Psoas muscle (tissue), 8 donors: ENCODE measurements around the gene TRPV3. TPM values are rescaled to one million over a fixed set of nuclear protein-coding genes. Genes with fewer than 3 reads are reported as not detected.
A peak's percentile ranks its signal among the peaks of the same experiment; 100 is the strongest.
"Not testable (repeated sequence)": the region's sequence is repeated elsewhere in the genome, so short reads cannot be mapped to it uniquely, and the experiment has no call there.

ENCODE experiments used
- ATAC-seq, 4 donors: fragments of 200-7000 bp; cut with Tn5 transposase; one replicate each; pipeline ENCODE4 v1.9.1; 2020; ENCODE audit warnings: moderate library complexity in 3 of 4, mild to moderate bottlenecking in 2 of 4
- DNase-seq, 2 donors: peaks; one replicate each; pipeline ENCODE4 v3.0.0-alpha.2; 2020
- H3K27ac ChIP-seq: fragments of 200-600 bp; one replicate; pipeline ENCODE4 v1.8.0; 2022
- H3K27me3 ChIP-seq, 3 donors: fragments of 200-600 bp in 1 of 3; one replicate each; pipeline versions ENCODE4 v1.6.1 to v1.8.0; 2013 to 2022; ENCODE audit warnings: low read length in 2 of 3, mild to moderate bottlenecking in 2 of 3, moderate library complexity in 1 of 3; ENCODE audit not compliant: insufficient read depth in 3 of 3
- H3K36me3 ChIP-seq, 2 donors: fragments of 200-600 bp in 1 of 2; one replicate each; pipeline versions ENCODE4 v1.6.1 to v1.8.0; 2013 to 2022; ENCODE audit warnings: low read depth in 1 of 2, mild to moderate bottlenecking in 1 of 2, moderate library complexity in 1 of 2; ENCODE audit not compliant: insufficient read depth in 1 of 2
- H3K4me1 ChIP-seq: fragments of 200-600 bp; one replicate; pipeline ENCODE4 v1.8.0; 2022
- H3K4me3 ChIP-seq: fragments of 200-600 bp; one replicate; pipeline ENCODE4 v1.8.0; 2022; ENCODE audit warnings: mild to moderate bottlenecking
- H3K9me3 ChIP-seq: fragments of 200-600 bp; one replicate; pipeline ENCODE4 v1.8.0; 2022
- whole genome bisulfite sequencing, 3 donors: extraction: QIAGEN DNeasy Blood & Tissue Kit; methylation state at CpG; one replicate each; pipeline versions ENCODE4 v1.1.6 to v1.1.7; 2013; 5-methylcytosine and 5-hydroxymethylcytosine counted together
- intact Hi-C, 2 donors: fragments of 100-400 bp; cut with DNase I; formaldehyde crosslinking; loops; one replicate each; pipeline versions ENCODE4 v1.11.0 to v1.14.2; 2022
- polyA plus RNA-seq, 3 donors: library from polyadenylated mRNA; stranded (reverse); fragments of 200-250 nt; gene quantifications; one replicate each; pipeline ENCODE4 v1.2.3, GENCODE V29; 2013
- total RNA-seq, 4 donors: library from RNA; stranded (reverse); fragmentation: NEBNext Ultra II Directional in 2 of 4; extraction: Animal tissue kit (Norgen Biotek cat#: 25700) in 2 of 4; gene quantifications; one replicate each; pipeline versions ENCODE4 v1.2.1 to v1.2.4, GENCODE V29; 2021 to 2023
- TF ChIP-seq, protein P1 (sequence below): fragments of 200-600 bp; IDR thresholded peaks from one replicate; pipeline ENCODE4 v1.8.0; 2022; ENCODE audit warnings: antibody characterized with exemption
- donor health status: healthy with polysubstance abuse.
- donor health status: DM: no; HTN: no; CAD: no; lungs with moderate emphysema.
- donor health status: Bipolar disorder and iron deficiency.
- donor health status: healthy.
- donor health status: DM: yes; HTN: yes; CAD: no.
- donor health status: DM: no; HTN: no; CAD: no.
- donor health status: DM: no; HTN: no; CAD: no.
- donor health status: DM: yes; HTN: yes; CAD: no.

Gene TRPV3
- total and polyA plus RNA-seq, 7 donors: 0.32 to 10.1 (median 0.71) TPM

DNA sequence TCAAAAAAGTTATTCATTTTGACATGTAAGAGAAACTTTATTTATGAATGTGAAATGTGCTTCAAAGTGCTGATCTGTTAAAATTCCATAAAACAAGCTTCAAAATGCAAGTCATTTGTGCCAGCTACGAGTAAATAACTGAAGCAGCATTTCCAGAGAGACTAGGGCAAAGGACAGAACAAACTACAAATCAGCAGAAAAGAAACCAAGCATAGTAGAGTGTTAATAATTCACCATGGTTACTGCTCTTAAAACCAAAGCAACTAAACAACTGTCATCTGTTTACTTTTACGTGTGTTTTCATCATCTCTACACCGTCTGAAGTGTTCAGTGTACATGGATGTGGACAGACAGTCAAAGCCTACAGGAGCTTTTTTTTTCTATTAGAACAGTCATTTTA is 83.4 kb downstream of the TRPV3 start:
- 26 to 33% (median 28%) methylated on average over 3 of the region's 3 CpGs for WGBS, 3 donors
- Histone ChIP-seq H3K4me3 (no peak overlapping the region), H3K27ac (peak overlapping the region; percentile 66), H3K9me3 (no peaks in the 10 kb centered on the region), H3K4me1 (no peaks in the 10 kb centered on the region), H3K27me3 (no peaks in the 10 kb centered on the region), H3K36me3 (no peaks in the 10 kb centered on the region)
- TF ChIP-seq, protein P1, sequence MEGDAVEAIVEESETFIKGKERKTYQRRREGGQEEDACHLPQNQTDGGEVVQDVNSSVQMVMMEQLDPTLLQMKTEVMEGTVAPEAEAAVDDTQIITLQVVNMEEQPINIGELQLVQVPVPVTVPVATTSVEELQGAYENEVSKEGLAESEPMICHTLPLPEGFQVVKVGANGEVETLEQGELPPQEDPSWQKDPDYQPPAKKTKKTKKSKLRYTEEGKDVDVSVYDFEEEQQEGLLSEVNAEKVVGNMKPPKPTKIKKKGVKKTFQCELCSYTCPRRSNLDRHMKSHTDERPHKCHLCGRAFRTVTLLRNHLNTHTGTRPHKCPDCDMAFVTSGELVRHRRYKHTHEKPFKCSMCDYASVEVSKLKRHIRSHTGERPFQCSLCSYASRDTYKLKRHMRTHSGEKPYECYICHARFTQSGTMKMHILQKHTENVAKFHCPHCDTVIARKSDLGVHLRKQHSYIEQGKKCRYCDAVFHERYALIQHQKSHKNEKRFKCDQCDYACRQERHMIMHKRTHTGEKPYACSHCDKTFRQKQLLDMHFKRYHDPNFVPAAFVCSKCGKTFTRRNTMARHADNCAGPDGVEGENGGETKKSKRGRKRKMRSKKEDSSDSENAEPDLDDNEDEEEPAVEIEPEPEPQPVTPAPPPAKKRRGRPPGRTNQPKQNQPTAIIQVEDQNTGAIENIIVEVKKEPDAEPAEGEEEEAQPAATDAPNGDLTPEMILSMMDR: no peak
- no peak for DNase-seq
- intact Hi-C loops: no loop called here
- peak in 1 of 4 donors; percentile 18 for ATAC-seq

DNA sequence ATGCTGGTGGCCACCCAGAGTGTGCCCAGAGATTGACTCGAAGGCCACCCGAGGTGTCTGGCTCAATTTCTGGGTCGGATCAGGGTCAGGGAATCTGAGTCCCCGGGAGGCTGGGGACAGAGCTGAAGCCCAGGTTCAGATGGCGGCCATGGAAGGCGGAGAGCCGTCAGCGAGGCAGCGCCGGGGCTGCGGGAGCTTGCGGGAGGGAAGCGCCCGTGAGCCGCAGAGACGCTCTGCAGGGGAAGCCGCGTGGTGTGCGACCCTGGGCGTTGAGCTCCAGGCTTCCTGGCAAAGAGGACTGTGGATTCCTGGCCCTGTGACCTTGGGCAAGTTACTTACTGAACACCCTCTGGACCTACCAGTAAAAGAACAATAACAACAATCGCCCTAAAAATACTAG is 85.5 kb downstream of the TRPV3 start:
- TF ChIP-seq, protein P1: no peak
- Histone ChIP-seq H3K27me3 (no peaks in the 10 kb centered on the region), H3K4me1 (no peaks in the 10 kb centered on the region), H3K36me3 (no peaks in the 10 kb centered on the region), H3K4me3 (no peak overlapping the region), H3K27ac (no peak overlapping the region), H3K9me3 (no peaks in the 10 kb centered on the region)
- DNase-seq: no peak
- intact Hi-C loops: no loop called here
- ATAC-seq: no peak
- 90 to 93% (median 92%) methylated on average over 21 of the region's 21 CpGs for WGBS, 3 donors

DNA sequence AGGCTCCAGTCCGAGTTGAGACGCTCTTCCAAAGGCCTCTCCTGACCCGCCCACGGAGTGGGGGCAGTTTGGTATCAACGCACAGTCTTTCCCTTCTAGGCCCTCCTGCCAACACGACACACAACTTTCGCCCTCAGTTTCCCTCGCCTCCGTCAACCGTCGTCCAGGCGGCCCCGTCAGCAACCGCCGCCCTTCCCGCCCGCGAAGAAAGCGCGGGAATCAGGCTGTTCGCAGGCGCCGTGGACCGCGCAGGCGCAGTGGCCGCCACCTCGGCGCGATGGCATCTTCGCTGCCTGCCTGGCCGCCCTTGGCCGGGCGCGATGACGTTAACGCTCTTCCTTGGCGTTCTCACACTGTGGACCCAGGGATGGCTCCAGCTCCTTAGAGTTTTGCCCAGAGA is 86.0 kb downstream of the TRPV3 start, which contains the start of gene SPATA22:
Gene SPATA22, minus strand, starts transcription at position 221 of the 400 bp plus-strand sequence. CDS start 2,494 bp downstream, outside the sequence.
- no peak within 1 kb of the TSS for H3K27ac ChIP-seq
- no peaks in the 10 kb centered on the region for H3K9me3 ChIP-seq
- intact Hi-C loops: no loop called here
- WGBS, 3 donors: 96 to 97% (median 97%) methylated on average over 38 of the region's 38 CpGs
- TF ChIP-seq, protein P1: no peak
- no peaks in the 10 kb centered on the region for H3K27me3 ChIP-seq
- H3K4me1 ChIP-seq: no peaks in the 10 kb centered on the region
- H3K4me3 ChIP-seq: no peak within 1 kb of the TSS
- ATAC-seq: no peak
- no peak for DNase-seq
- H3K36me3 ChIP-seq: no peaks in the 10 kb centered on the region

DNA sequence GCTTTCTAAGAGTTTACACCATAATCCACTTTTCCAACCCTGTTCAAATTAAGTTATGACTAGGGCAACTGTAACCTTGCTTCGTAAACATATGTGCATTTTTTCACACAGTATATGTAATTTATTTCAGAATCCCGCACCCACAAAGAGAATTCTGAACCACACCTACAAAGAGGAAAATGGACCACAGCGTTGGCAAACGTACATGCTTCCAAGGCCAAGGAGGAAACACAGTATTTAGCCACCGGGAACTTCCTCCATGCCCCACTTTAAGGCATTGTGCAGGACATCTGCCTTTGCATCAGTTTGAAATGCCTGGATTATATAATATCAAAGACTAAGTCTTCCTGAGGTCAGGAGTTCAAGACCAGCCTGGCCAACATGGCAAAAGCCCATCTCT is 88.1 kb downstream of the TRPV3 start:
- Histone ChIP-seq H3K27me3 (no peaks in the 10 kb centered on the region), H3K27ac (no peak overlapping the region), H3K4me1 (no peaks in the 10 kb centered on the region), H3K4me3 (no peak overlapping the region), H3K9me3 (no peaks in the 10 kb centered on the region), H3K36me3 (no peaks in the 10 kb centered on the region)
- TF ChIP-seq, protein P1: no peak
- intact Hi-C loops: no loop called here
- ATAC-seq: no peak
- no peak for DNase-seq
- 54 to 68% (median 55%) methylated on average over 5 of the region's 5 CpGs for WGBS, 3 donors

DNA sequence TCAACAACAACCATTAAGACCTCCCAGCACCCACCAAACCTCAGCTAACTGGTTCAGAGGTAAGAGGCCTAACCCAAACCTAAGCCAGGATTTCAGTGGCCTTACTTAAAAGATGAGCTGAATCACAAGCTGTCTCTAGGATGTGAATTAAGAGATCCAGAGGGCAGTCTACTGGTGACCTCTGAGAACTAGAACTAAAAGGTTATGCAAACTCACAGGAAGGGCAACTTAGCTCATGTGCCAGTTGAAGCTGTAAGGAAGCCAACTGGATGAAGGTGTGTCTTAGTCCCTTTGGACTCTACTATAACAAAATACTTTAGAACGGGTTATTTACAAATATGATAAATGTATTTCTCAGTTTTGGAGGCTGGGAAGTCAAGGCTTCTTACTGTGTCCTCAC is 91.3 kb downstream of the TRPV3 start:
- H3K27me3 ChIP-seq, H3K36me3 ChIP-seq, H3K4me1 ChIP-seq, ATAC-seq, H3K4me3 ChIP-seq, intact Hi-C loops, H3K9me3 ChIP-seq, H3K27ac ChIP-seq, DNase-seq: not testable (repeated sequence)
- whole genome bisulfite sequencing, 3 donors: 77 to 88% (median 81%) methylated on average over 1 of the region's 1 CpG

Other genes with a start within 250 kb of the TRPV3 start
- gene OR3A2, start 171.5 kb downstream of the TRPV3 start, total RNA-seq: under 1 TPM in 2 of 4 donors, not detected in 2; 0.36 to 0.40 TPM
- gene OR3A2, start 171.5 kb downstream of the TRPV3 start, polyA plus RNA-seq: under 1 TPM in 1 of 3 donors, not detected in 2; 0.04 TPM
- gene OR1E1, start 159.4 kb downstream of the TRPV3 start, total RNA-seq: under 1 TPM in 1 of 4 donors, not detected in 3; 0.34 TPM
- gene OR1E1, start 159.4 kb downstream of the TRPV3 start, polyA plus RNA-seq: under 1 TPM in 1 of 3 donors, not detected in 2; 0.04 TPM
- gene OR3A3, start 146.4 kb downstream of the TRPV3 start, total RNA-seq: not detected
- not detected for gene OR3A3, start 146.4 kb downstream of the TRPV3 start, polyA plus RNA-seq
- not detected for gene OR1E2, start 124.0 kb downstream of the TRPV3 start, total RNA-seq
- gene OR1E2, start 124.0 kb downstream of the TRPV3 start, polyA plus RNA-seq: not detected
- under 1 TPM in 2 of 4 donors, not detected in 2; 0.50 to 0.54 TPM for gene SPATA22, start 86.0 kb downstream of the TRPV3 start, total RNA-seq
- under 1 TPM in 2 of 3 donors, not detected in 1; 0.05 to 0.12 TPM for gene SPATA22, start 86.0 kb downstream of the TRPV3 start, polyA plus RNA-seq
- gene ASPA, start 81.8 kb downstream of the TRPV3 start, total RNA-seq: 1 to 10 TPM; 2.9 to 4.8 (median 3.9) TPM
- 1 to 10 TPM in 2 of 3 donors, under 1 TPM in 1; 0.68 to 2.3 (median 1.2) TPM for gene ASPA, start 81.8 kb downstream of the TRPV3 start, polyA plus RNA-seq
- 1 to 10 TPM; 1.4 to 3.6 (median 2.7) TPM for gene TRPV1, start 51.6 kb upstream of the TRPV3 start, total RNA-seq
- gene TRPV1, start 51.6 kb upstream of the TRPV3 start, polyA plus RNA-seq: 1 to 10 TPM; 1.8 to 4.8 (median 3.1) TPM
- 1 to 10 TPM; 1.7 to 3.8 (median 2.3) TPM for gene SHPK, start 78.4 kb upstream of the TRPV3 start, total RNA-seq
- gene SHPK, start 78.4 kb upstream of the TRPV3 start, polyA plus RNA-seq: 1 to 10 TPM; 2.0 to 2.5 (median 2.2) TPM
- 10 to 100 TPM; 10.1 to 14.9 (median 11.0) TPM for gene CTNS, start 78.9 kb upstream of the TRPV3 start, total RNA-seq
- 10 to 100 TPM in 1 of 3 donors, 1 to 10 TPM in 2; 7.3 to 32.7 (median 9.2) TPM for gene CTNS, start 78.9 kb upstream of the TRPV3 start, polyA plus RNA-seq
- gene TAX1BP3, start 110.8 kb upstream of the TRPV3 start, total RNA-seq: 10 to 100 TPM; 20.4 to 23.9 (median 22.8) TPM
- 10 to 100 TPM; 30.3 to 75.7 (median 40.1) TPM for gene TAX1BP3, start 110.8 kb upstream of the TRPV3 start, polyA plus RNA-seq
- gene EMC6, start 111.0 kb upstream of the TRPV3 start, total RNA-seq: 100 to 1,000 TPM in 1 of 4 donors, 10 to 100 TPM in 3; 91.6 to 135 (median 97.0) TPM
- 100 to 1,000 TPM; 247 to 270 (median 264) TPM for gene EMC6, start 111.0 kb upstream of the TRPV3 start, polyA plus RNA-seq
- 10 to 100 TPM; 29.7 to 76.7 (median 35.7) TPM for gene P2RX5, start 138.3 kb upstream of the TRPV3 start, total RNA-seq
- gene P2RX5, start 138.3 kb upstream of the TRPV3 start, polyA plus RNA-seq: 100 to 1,000 TPM in 1 of 3 donors, 10 to 100 TPM in 2; 15.5 to 138 (median 30.5) TPM
- 1 to 10 TPM in 2 of 4 donors, under 1 TPM in 2; 0.69 to 2.1 (median 0.92) TPM for gene HASPIN, start 166.1 kb upstream of the TRPV3 start, total RNA-seq
- gene HASPIN, start 166.1 kb upstream of the TRPV3 start, polyA plus RNA-seq: 1 to 10 TPM in 2 of 3 donors, under 1 TPM in 1; 0.15 to 2.7 (median 1.2) TPM
- 10 to 100 TPM; 13.8 to 23.6 (median 17.4) TPM for gene ITGAE, start 243.4 kb upstream of the TRPV3 start, total RNA-seq
- 10 to 100 TPM; 33.8 to 47.8 (median 35.5) TPM for gene ITGAE, start 243.4 kb upstream of the TRPV3 start, polyA plus RNA-seq